Activated naive CD4-positive, alpha-beta T cell treated with anti-CD3 and anti-CD28 coated beads, Interleukin-2, amount 50 U/mL, for 24 hours (primary cell): ENCODE results near the gene JUNB.
A peak's percentile ranks its signal among the peaks of the same experiment; 100 is the strongest.

ENCODE experiments used
- H3K27ac Mint-ChIP-seq: one replicate; pipeline ENCODE4 v1.8.0; 2021; ENCODE audit warnings: mild to moderate bottlenecking, mixed read lengths
- H3K27me3 Mint-ChIP-seq: one replicate; pipeline ENCODE4 v1.8.0; 2021; ENCODE audit warnings: mixed read lengths
- H3K36me3 Mint-ChIP-seq: one replicate; pipeline ENCODE4 v1.8.0; 2021; ENCODE audit warnings: mixed read lengths
- H3K4me1 Mint-ChIP-seq: one replicate; pipeline ENCODE4 v1.8.0; 2021; ENCODE audit warnings: mixed read lengths
- H3K4me3 Mint-ChIP-seq: one replicate; pipeline ENCODE4 v1.8.0; 2021; ENCODE audit warnings: mild to moderate bottlenecking, mixed read lengths
- H3K9me3 Mint-ChIP-seq: one replicate; pipeline ENCODE4 v1.8.0; 2021; ENCODE audit warnings: mixed read lengths

Gene JUNB

GRCh38 chr19:12767150-12767549, 24.1 kb upstream of the JUNB start:
- Mint-ChIP-seq H3K36me3 (no peaks in the 10 kb centered on the region), H3K27ac (no peak overlapping the region), H3K27me3 (no peaks in the 10 kb centered on the region), H3K4me3 (no peak overlapping the region), H3K9me3 (no peaks in the 10 kb centered on the region), H3K4me1 (no peaks in the 10 kb centered on the region)

- Mint-ChIP-seq H3K27me3 (no peaks in the 10 kb centered on the region), H3K27ac (no peak overlapping the region), H3K4me3 (no peak overlapping the region), H3K4me1 (no peaks in the 10 kb centered on the region), H3K36me3 (no peaks in the 10 kb centered on the region), H3K9me3 (no peaks in the 10 kb centered on the region)
These were observed 23.6 kb upstream of the JUNB start for GRCh38 chr19:12767666-12768065.

GRCh38 chr19:12769689-12770088, 21.6 kb upstream of the JUNB start:
- H3K36me3 Mint-ChIP-seq: no peaks in the 10 kb centered on the region
- peak overlapping the region; percentile 47 for H3K4me3 Mint-ChIP-seq
- no peaks in the 10 kb centered on the region for H3K9me3 Mint-ChIP-seq
- H3K4me1 Mint-ChIP-seq: peaks cover 8% of the 10 kb centered on the region
- H3K27me3 Mint-ChIP-seq: no peaks in the 10 kb centered on the region
- peak overlapping the region; percentile 59 for H3K27ac Mint-ChIP-seq

- H3K27ac Mint-ChIP-seq: no peak overlapping the region
- no peaks in the 10 kb centered on the region for H3K27me3 Mint-ChIP-seq
- H3K4me3 Mint-ChIP-seq: no peak overlapping the region
- no peaks in the 10 kb centered on the region for H3K9me3 Mint-ChIP-seq
- peaks cover 8% of the 10 kb centered on the region for H3K4me1 Mint-ChIP-seq
- H3K36me3 Mint-ChIP-seq: no peaks in the 10 kb centered on the region
These were observed 20.4 kb upstream of the JUNB start for GRCh38 chr19:12770922-12771321.

GRCh38 chr19:12772323-12772722, 19.0 kb upstream of the JUNB start:
- no peaks in the 10 kb centered on the region for H3K9me3 Mint-ChIP-seq
- H3K4me3 Mint-ChIP-seq: no peak overlapping the region

GRCh38 chr19:12773571-12773970, 17.7 kb upstream of the JUNB start:
- Mint-ChIP-seq H3K9me3 (no peaks in the 10 kb centered on the region), H3K4me3 (no peak overlapping the region), H3K36me3 (no peaks in the 10 kb centered on the region), H3K27me3 (no peaks in the 10 kb centered on the region), H3K27ac (peak overlapping the region; percentile 3), H3K4me1 (peaks cover 19% of the 10 kb centered on the region)

More at GRCh38 chr19:12772323-12772722, 19.0 kb upstream of the JUNB start:
- peaks cover 9% of the 10 kb centered on the region for H3K4me1 Mint-ChIP-seq
- no peaks in the 10 kb centered on the region for H3K27me3 Mint-ChIP-seq
- H3K27ac Mint-ChIP-seq: no peak overlapping the region
- H3K36me3 Mint-ChIP-seq: no peaks in the 10 kb centered on the region

- Mint-ChIP-seq H3K36me3 (no peaks in the 10 kb centered on the region), H3K27me3 (no peaks in the 10 kb centered on the region), H3K4me3 (peak within 1 kb of the TSS; percentile 80), H3K27ac (peak within 1 kb of the TSS; percentile 76), H3K4me1 (peaks cover 27% of the 10 kb centered on the region), H3K9me3 (no peaks in the 10 kb centered on the region)
These were observed 16.4 kb upstream of the JUNB start, which contains the start of gene HOOK2 for GRCh38 chr19:12774588-12775555. Gene HOOK2, minus strand, starts transcription at chr19:12775552. Its CDS starts 103 bp downstream, at chr19:12775449.

- Mint-ChIP-seq H3K9me3 (no peaks in the 10 kb centered on the region), H3K27ac (peak overlapping the region; percentile 77), H3K4me1 (peaks cover 37% of the 10 kb centered on the region), H3K27me3 (no peaks in the 10 kb centered on the region), H3K36me3 (no peaks in the 10 kb centered on the region), H3K4me3 (peak overlapping the region; percentile 83)
These were observed 13.9 kb upstream of the JUNB start for GRCh38 chr19:12777217-12778016.

GRCh38 chr19:12778017-12778904, 13.0 kb upstream of the JUNB start:
- peaks cover 37% of the 10 kb centered on the region for H3K4me1 Mint-ChIP-seq
- H3K9me3 Mint-ChIP-seq: no peaks in the 10 kb centered on the region
- H3K27me3 Mint-ChIP-seq: no peaks in the 10 kb centered on the region
- no peaks in the 10 kb centered on the region for H3K36me3 Mint-ChIP-seq
- peak overlapping the region; percentile 87 for H3K27ac Mint-ChIP-seq
- peak overlapping the region; percentile 83 for H3K4me3 Mint-ChIP-seq

- Mint-ChIP-seq H3K27me3 (no peaks in the 10 kb centered on the region), H3K4me1 (peaks cover 35% of the 10 kb centered on the region), H3K9me3 (no peaks in the 10 kb centered on the region), H3K27ac (no peak overlapping the region), H3K4me3 (peak overlapping the region; percentile 83), H3K36me3 (no peaks in the 10 kb centered on the region)
These were observed 12.5 kb upstream of the JUNB start for GRCh38 chr19:12778905-12779161.

GRCh38 chr19:12779162-12779993, 11.9 kb upstream of the JUNB start:
- Mint-ChIP-seq H3K4me1 (peaks cover 34% of the 10 kb centered on the region), H3K4me3 (peak overlapping the region; percentile 21)

GRCh38 chr19:12782174-12782423, 9.2 kb upstream of the JUNB start:
- Mint-ChIP-seq H3K4me1 (peaks cover 34% of the 10 kb centered on the region), H3K27me3 (no peaks in the 10 kb centered on the region), H3K4me3 (peak overlapping the region; percentile 87), H3K9me3 (no peaks in the 10 kb centered on the region), H3K27ac (peak overlapping the region; percentile 97), H3K36me3 (no peaks in the 10 kb centered on the region)

More at GRCh38 chr19:12779162-12779993, 11.9 kb upstream of the JUNB start:
- H3K9me3 Mint-ChIP-seq: no peaks in the 10 kb centered on the region
- no peaks in the 10 kb centered on the region for H3K36me3 Mint-ChIP-seq
- H3K27ac Mint-ChIP-seq: peak overlapping the region; percentile 46
- H3K27me3 Mint-ChIP-seq: no peaks in the 10 kb centered on the region

GRCh38 chr19:12782424-12783290, 8.6 kb upstream of the JUNB start:
- peak overlapping the region; percentile 87 for H3K4me3 Mint-ChIP-seq
- no peaks in the 10 kb centered on the region for H3K9me3 Mint-ChIP-seq
- no peaks in the 10 kb centered on the region for H3K36me3 Mint-ChIP-seq
- peak overlapping the region; percentile 97 for H3K27ac Mint-ChIP-seq
- no peaks in the 10 kb centered on the region for H3K27me3 Mint-ChIP-seq
- peaks cover 30% of the 10 kb centered on the region for H3K4me1 Mint-ChIP-seq

GRCh38 chr19:12783291-12783848, 7.9 kb upstream of the JUNB start:
- Mint-ChIP-seq H3K4me3 (peak overlapping the region; percentile 64), H3K9me3 (no peaks in the 10 kb centered on the region), H3K27ac (peak overlapping the region; percentile 69), H3K27me3 (no peaks in the 10 kb centered on the region), H3K4me1 (peaks cover 25% of the 10 kb centered on the region), H3K36me3 (no peaks in the 10 kb centered on the region)
